NCI-H748 (cell line): ENCODE measurements around the gene CCDC106.

ENCODE experiments used
- DNase-seq: peaks from one replicate; lab custom pipeline; 2025; ENCODE audit not compliant: unreplicated experiment; lab: John Stamatoyannopoulos, UW

CCDC106 gene

GRCh38 chr19:55667006-55667381 is 19.0 kb downstream of the CCDC106 start:
- no peak for DNase-seq

GRCh38 chr19:55667511-55667910 is 19.5 kb downstream of the CCDC106 start:
- DNase-seq: no peak

- no peak for DNase-seq
Measured at GRCh38 chr19:55667958-55668357, 19.9 kb downstream of the CCDC106 start.

- DNase-seq: no peak
Measured at GRCh38 chr19:55668603-55669348, 20.8 kb downstream of the CCDC106 start.

- DNase-seq: no peak
Measured at GRCh38 chr19:55669418-55670279, 21.6 kb downstream of the CCDC106 start.

GRCh38 chr19:55670280-55671053 is 22.5 kb downstream of the CCDC106 start:
- DNase-seq: peak; percentile 27

- DNase-seq: no peak
Measured at GRCh38 chr19:55671054-55671378, 23.0 kb downstream of the CCDC106 start.

GRCh38 chr19:55672418-55672817 is 24.4 kb downstream of the CCDC106 start:
- DNase-seq: no peak

- DNase-seq: no peak
Measured at GRCh38 chr19:55673465-55673864, 25.5 kb downstream of the CCDC106 start.

GRCh38 chr19:55673889-55674288 is 25.9 kb downstream of the CCDC106 start:
- no peak for DNase-seq

- no peak for DNase-seq
Measured at GRCh38 chr19:55674459-55674840, 26.4 kb downstream of the CCDC106 start.

- peak; percentile 99 for DNase-seq
Measured at GRCh38 chr19:55674841-55675660, 27.0 kb downstream of the CCDC106 start, which contains the start of gene EPN1. EPN1 (plus strand) TSS chr19:55675226; CDS start chr19:55678628, 3,402 bp downstream.

GRCh38 chr19:55675661-55676354 is 27.8 kb downstream of the CCDC106 start:
- DNase-seq: no peak

GRCh38 chr19:55676383-55676782 is 28.4 kb downstream of the CCDC106 start:
- DNase-seq: no peak

- no peak for DNase-seq
Measured at GRCh38 chr19:55676889-55677505, 29.0 kb downstream of the CCDC106 start.

GRCh38 chr19:55677572-55678028 is 29.6 kb downstream of the CCDC106 start:
- DNase-seq: no peak

- DNase-seq: no peak
Measured at GRCh38 chr19:55678121-55678671, 30.2 kb downstream of the CCDC106 start.

GRCh38 chr19:55679343-55680257 is 31.6 kb downstream of the CCDC106 start:
- DNase-seq: no peak
